Measurements from ENCODE around the gene JUNB.

The JUNB gene

GRCh38 chr19:12779162-12779993, 11.9 kb upstream of the JUNB start:
- peak overlapping the region; percentile 92 for H3K4me3 ChIP-seq (ENCODE audit: low read depth, low read length)
- peak; percentile 11 for TF ChIP-seq CTCF (IDR thresholded peaks at IDR 0.05; ENCODE audit: insufficient read depth, low read depth, low read length, missing control alignments)
- DNase-seq (ENCODE audit: low read depth): peak; percentile 64

GRCh38 chr19:12782174-12782423, 9.2 kb upstream of the JUNB start:
- peak overlapping the region; percentile 46 for H3K4me3 ChIP-seq (ENCODE audit: low read depth, low read length)
- no peak for DNase-seq (ENCODE audit: low read depth)
- no peak for TF ChIP-seq CTCF (IDR thresholded peaks at IDR 0.05; ENCODE audit: insufficient read depth, low read depth, low read length, missing control alignments)

- TF ChIP-seq CTCF (IDR thresholded peaks at IDR 0.05; ENCODE audit: insufficient read depth, low read depth, low read length, missing control alignments): peak; percentile 8
- H3K4me3 ChIP-seq (ENCODE audit: low read depth, low read length): peak overlapping the region; percentile 46
- DNase-seq (ENCODE audit: low read depth): peak; percentile 93
These were observed 8.6 kb upstream of the JUNB start for GRCh38 chr19:12782424-12783290.

- no peak for TF ChIP-seq CTCF (IDR thresholded peaks at IDR 0.05; ENCODE audit: insufficient read depth, low read depth, low read length, missing control alignments)
- H3K4me3 ChIP-seq (ENCODE audit: low read depth, low read length): peak overlapping the region; percentile 46
- peak; percentile 78 for DNase-seq (ENCODE audit: low read depth)
These were observed 7.9 kb upstream of the JUNB start for GRCh38 chr19:12783291-12783848.

GRCh38 chr19:12783849-12784393, 7.4 kb upstream of the JUNB start:
- TF ChIP-seq CTCF (IDR thresholded peaks at IDR 0.05; ENCODE audit: insufficient read depth, low read depth, low read length, missing control alignments): no peak
- DNase-seq (ENCODE audit: low read depth): peak; percentile 35
- no peak overlapping the region for H3K4me3 ChIP-seq (ENCODE audit: low read depth, low read length)

GRCh38 chr19:12784394-12784870, 6.9 kb upstream of the JUNB start:
- no peak for TF ChIP-seq CTCF (IDR thresholded peaks at IDR 0.05; ENCODE audit: insufficient read depth, low read depth, low read length, missing control alignments)
- H3K4me3 ChIP-seq (ENCODE audit: low read depth, low read length): no peak overlapping the region
- DNase-seq (ENCODE audit: low read depth): peak; percentile 55
